SJCRH30 (cell line): ENCODE measurements around the gene FGR. TPM values are rescaled to one million over a fixed set of nuclear protein-coding genes. Genes with fewer than 3 reads are reported as not detected.
"Not testable (repeated sequence)": the region's sequence is repeated elsewhere in the genome, so short reads cannot be mapped to it uniquely, and the experiment has no call there.

ENCODE experiments used
- DNase-seq, 2 experiments: peaks; one replicate each; pipeline ENCODE4 v3.0.0-alpha.2; 2015 to 2020
- H3K27ac ChIP-seq: fragments of 250-450 bp; sonication (Bioruptor Pico); 2 replicates; pipeline ENCODE4 v1.5.1; 2020; ENCODE audit warnings: mild to moderate bottlenecking, moderate library complexity
- H3K27me3 ChIP-seq: fragments of 250-450 bp; sonication (Bioruptor Pico); 2 replicates; pipeline ENCODE4 v1.5.1; 2020; ENCODE audit warnings: mild to moderate bottlenecking, moderate library complexity
- H3K36me3 ChIP-seq: fragments of 250-450 bp; sonication (Bioruptor Pico); 2 replicates; pipeline ENCODE4 v1.5.1; 2020; ENCODE audit warnings: mild to moderate bottlenecking, moderate library complexity
- H3K4me1 ChIP-seq: fragments of 250-450 bp; sonication (Bioruptor Pico); 2 replicates; pipeline ENCODE4 v1.5.1; 2020; ENCODE audit warnings: mild to moderate bottlenecking, moderate library complexity
- H3K4me3 ChIP-seq: fragments of 250-450 bp; sonication (Bioruptor Pico); 2 replicates; pipeline ENCODE4 v1.5.1; 2020; ENCODE audit warnings: mild to moderate bottlenecking, moderate library complexity
- H3K9me3 ChIP-seq: fragments of 250-450 bp; sonication (Bioruptor Pico); replicated peaks from 2 replicates; pipeline ENCODE4 v1.5.1; 2020; ENCODE audit warnings: mild to moderate bottlenecking, moderate library complexity
- total RNA-seq: library from RNA; depleted of rRNA; stranded (reverse); fragments of >200 nt; shearing (Covaris generic); gene quantifications from 2 replicates; pipeline ENCODE4 v1.2.3, GENCODE V29; 2014

FGR gene
- total RNA-seq, 1 experiment from 2014 or later: not detected

DNA sequence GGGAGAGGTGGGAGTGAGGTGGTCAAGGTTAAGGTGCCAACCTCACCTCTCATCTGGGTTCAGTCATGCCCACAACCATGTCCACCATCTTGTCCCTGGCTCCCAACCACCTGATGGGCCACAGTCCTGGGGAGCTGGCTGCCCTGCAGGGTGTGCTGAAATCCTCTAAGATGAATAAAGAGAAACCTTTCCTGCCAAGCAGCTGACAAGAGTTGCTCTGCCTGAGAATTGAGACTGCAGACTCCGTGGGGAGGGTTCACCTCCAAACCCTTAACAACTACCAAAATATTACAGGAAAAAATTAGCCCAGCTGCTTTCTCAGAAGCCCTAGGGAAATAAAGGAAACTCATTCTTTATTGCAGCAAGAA lies 15.2 kb upstream of the FGR start:
- Histone ChIP-seq H3K4me1 (no peaks in the 10 kb centered on the region; the same call in none of the 2 replicates), H3K27ac (no peak overlapping the region), H3K27me3 (no peaks in the 10 kb centered on the region), H3K9me3 (no peaks in the 10 kb centered on the region), H3K36me3 (no peaks in the 10 kb centered on the region), H3K4me3 (no peak overlapping the region)
- DNase-seq: no peak

DNA sequence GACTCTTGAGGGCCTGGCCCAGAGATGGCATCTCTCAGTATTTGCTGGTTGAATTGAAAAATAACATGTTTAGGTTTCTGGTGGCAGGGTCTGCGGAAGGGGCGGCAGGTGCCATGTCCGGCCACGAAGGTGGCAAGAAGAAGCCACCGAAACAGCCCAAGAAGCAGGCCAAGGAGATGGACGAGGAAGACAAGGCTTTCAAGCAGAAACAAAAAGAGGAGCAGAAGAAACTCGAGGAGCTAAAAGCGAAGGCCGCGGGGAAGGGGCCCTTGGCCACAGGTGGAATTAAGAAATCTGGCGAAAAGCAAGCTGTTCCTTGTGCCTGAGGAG lies 14.3 kb upstream of the FGR start:
- DNase-seq: no peak
- Histone ChIP-seq H3K4me1 (no peaks in the 10 kb centered on the region; the same call in none of the 2 replicates), H3K4me3 (no peak overlapping the region), H3K9me3 (no peaks in the 10 kb centered on the region), H3K27ac (no peak overlapping the region), H3K36me3 (no peaks in the 10 kb centered on the region), H3K27me3 (no peaks in the 10 kb centered on the region)

DNA sequence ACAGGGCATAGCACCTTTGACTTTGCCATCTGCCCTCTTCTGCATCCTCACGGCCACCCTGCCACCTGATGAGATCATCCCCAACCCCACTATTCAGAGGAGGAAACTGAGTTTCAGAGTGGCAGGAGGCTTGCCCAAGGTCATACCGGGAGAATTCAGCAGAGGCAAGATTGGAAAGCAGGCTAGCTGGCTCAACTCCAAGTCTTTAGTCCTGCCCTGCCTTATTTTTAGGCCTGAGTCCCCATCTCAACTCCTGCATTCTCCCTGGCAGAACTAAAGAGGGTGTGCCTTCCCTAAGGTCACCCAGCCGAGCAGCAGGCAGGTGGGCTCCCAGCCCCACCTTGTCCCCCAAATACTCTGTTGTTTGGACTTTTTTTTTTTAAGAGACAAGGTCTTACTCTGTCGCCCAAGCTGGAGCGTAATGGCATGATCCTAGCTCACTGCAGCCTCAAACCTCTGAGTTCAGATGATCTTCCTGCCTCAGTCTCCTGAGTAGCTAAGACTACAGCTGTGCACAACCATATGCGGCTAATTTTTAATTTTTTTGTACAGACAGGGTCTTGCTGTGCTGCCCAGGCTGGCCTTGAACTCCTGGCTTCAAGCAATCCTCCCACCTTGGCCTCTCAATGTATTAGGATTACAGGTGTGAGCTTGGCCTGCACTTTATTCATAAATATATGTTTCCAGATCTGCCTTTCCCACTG lies 13.8 kb upstream of the FGR start:
- no peak for DNase-seq
- no peaks in the 10 kb centered on the region; the same call in none of the 2 replicates for H3K4me1 ChIP-seq
- no peaks in the 10 kb centered on the region for H3K27me3 ChIP-seq
- no peaks in the 10 kb centered on the region for H3K9me3 ChIP-seq
- no peaks in the 10 kb centered on the region for H3K36me3 ChIP-seq
- no peak overlapping the region for H3K27ac ChIP-seq
- no peak overlapping the region for H3K4me3 ChIP-seq

DNA sequence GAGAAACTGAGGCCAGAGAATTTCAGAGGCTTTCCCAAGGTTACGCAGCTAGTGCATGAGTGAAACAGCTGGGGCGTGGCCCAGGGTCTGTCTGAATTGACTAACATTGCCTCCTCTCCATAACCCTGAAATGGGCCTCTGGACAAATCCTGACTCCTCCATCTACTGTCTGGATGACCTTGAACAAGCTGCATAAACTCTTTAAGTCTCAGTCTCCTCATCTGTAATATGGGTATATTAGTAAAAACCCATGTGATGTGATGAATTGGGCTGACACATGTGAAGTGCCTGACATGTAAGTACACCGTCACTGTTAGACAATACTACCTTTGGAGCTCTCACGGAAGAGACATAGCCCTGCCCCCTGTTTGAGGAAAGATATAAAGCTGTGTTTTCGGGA lies 12.3 kb upstream of the FGR start:
- Histone ChIP-seq H3K4me1 (no peaks in the 10 kb centered on the region; the same call in none of the 2 replicates), H3K36me3 (no peaks in the 10 kb centered on the region), H3K4me3 (no peak overlapping the region)

DNA sequence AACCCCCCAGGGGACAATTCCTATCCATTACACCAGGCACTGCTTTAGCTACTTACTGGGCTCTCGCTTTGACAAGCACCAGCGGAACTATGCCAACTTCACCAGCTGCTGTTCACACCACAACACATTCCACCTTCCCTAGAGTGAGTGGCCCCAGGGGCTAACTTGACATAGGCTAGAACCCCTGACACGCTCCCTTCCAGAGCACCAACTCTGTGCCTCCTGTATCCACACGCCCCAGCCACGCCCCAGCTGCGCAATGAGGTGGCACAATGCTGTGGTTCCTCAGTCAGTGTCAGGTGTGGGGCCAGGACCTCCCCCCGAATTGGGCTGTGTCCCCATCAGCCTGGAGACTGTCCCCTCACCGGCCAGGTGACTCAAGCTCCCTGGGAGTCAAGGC lies 11.7 kb upstream of the FGR start:
- Histone ChIP-seq H3K9me3 (no peaks in the 10 kb centered on the region), H3K4me1 (no peaks in the 10 kb centered on the region; the same call in none of the 2 replicates), H3K36me3 (no peaks in the 10 kb centered on the region), H3K27ac (no peak overlapping the region), H3K27me3 (no peaks in the 10 kb centered on the region), H3K4me3 (no peak overlapping the region)
- no peak for DNase-seq

More for the DNA sequence above, 12.3 kb upstream of the FGR start:
- H3K9me3 ChIP-seq: no peaks in the 10 kb centered on the region
- H3K27me3 ChIP-seq: no peaks in the 10 kb centered on the region
- DNase-seq: no peak
- no peak overlapping the region for H3K27ac ChIP-seq

DNA sequence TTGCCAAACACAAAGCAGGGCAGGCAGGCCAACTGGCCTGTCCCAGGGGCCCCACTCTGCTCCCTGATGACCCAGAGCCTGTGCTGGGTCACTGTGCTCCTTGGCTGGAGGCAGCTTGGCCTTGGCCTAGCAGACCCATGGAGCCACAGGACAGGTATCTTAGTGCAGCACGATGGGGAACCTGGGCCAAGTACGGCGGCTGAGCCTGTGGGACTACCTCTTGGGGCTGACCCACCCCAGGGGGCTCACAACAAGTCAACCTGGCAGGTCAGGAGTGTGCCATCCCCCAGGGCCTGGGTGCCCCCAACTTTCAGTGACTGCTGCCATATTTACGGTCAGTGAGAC lies 10.1 kb upstream of the FGR start:
- Histone ChIP-seq H3K4me3 (no peak overlapping the region), H3K9me3 (no peaks in the 10 kb centered on the region)
- DNase-seq: no peak

DNA sequence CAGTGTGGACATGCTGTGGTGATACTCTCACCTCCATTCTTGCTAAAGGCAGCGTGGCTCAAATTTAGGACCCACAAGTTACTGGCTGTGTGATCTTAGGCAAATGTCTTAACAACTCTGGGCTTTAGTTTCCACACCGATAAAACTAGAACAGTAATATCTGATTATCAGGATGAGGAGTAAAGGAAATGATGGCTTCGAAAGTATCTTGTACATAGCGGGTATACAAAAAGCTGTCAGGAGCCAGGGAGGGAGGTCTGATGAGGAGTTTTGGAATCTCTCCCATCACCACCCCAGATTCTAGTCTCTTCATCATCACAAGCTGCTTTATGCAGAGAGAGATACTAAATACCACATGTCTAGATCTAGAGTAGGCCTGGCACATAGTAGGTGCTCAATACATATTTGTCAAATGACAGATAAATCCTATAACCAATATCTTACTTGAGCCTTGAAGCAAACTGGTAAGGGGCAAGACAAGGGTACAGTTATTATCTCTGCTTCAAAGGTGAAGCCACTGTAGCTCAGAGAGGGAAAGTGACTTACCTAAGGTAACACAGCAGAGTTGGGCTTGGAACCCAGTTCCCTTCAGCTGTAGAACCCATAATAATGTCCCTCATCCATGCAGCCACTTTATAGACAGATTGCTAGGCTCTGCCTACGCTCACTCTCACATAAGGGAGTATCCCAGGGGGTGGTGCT lies 9.5 kb upstream of the FGR start:
- Histone ChIP-seq H3K36me3 (no peaks in the 10 kb centered on the region), H3K9me3 (no peaks in the 10 kb centered on the region), H3K27me3 (no peaks in the 10 kb centered on the region), H3K4me3 (no peak overlapping the region), H3K4me1 (no peaks in the 10 kb centered on the region), H3K27ac (no peak overlapping the region)
- DNase-seq: no peak

More for the DNA sequence above, 10.1 kb upstream of the FGR start:
- no peaks in the 10 kb centered on the region for H3K36me3 ChIP-seq
- no peaks in the 10 kb centered on the region for H3K4me1 ChIP-seq
- no peak overlapping the region for H3K27ac ChIP-seq
- H3K27me3 ChIP-seq: no peaks in the 10 kb centered on the region

DNA sequence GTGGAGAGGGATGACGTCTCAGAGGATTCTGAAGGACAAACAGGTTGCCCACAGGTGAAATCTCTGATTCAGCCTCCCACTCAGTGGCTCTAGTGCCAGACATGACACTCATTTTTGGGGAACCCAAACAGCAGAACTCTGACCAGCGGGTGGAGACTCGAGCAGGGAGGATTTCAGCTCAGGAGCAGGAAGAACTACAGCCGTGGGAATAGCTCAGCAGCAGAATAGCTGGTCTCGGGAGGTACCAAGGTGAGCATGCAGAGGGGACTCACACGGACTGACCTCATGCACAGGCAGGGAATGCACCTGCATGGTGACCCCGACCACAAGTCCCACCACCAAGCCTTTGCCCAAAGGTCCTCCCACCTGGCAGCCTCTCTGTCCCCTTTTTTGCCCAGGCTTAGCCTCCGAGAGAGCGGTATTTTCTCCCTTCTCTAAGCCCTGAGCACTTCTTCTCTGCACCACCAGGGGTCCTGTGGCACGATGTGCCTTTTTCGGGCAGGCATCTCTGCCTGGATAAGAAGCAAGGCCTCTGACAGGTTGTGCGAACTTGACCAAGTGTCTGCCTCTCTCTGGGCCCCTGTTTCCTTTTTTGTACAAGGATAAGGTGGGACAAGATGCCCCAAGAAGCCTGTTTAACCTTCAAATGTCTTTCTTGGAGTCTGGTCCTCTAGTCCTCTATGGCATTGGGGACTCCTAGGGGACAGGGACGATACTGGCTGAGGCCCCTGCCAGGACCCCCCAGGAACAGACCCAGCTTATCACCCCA lies 8.8 kb upstream of the FGR start:
- no peaks in the 10 kb centered on the region for H3K27me3 ChIP-seq
- DNase-seq: peak; percentile 45 to 66
- no peaks in the 10 kb centered on the region for H3K36me3 ChIP-seq
- H3K4me1 ChIP-seq: no peaks in the 10 kb centered on the region
- no peak overlapping the region for H3K27ac ChIP-seq
- no peak overlapping the region for H3K4me3 ChIP-seq
- no peaks in the 10 kb centered on the region for H3K9me3 ChIP-seq

DNA sequence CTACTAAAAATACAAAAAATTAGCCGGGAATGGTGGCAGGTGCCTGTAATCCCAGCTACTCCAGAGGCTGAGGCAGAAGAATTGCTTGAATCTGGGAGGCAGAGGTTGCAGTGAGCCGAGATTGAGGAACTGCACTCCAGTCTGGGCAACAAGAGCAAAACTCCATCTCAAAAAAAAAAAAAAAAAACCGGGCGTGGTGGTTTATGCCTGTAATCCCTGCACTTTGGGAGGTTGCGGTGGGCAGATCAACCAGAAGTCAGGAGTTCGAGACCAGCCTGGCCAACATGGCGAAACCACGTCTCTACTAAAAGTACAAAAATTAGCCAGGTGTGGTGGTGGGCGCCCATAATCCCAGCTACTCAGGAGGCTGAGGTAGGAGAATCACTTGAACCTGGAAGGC lies 5.5 kb upstream of the FGR start:
- H3K36me3 ChIP-seq, H3K27ac ChIP-seq, H3K4me1 ChIP-seq, H3K27me3 ChIP-seq, H3K9me3 ChIP-seq, DNase-seq, H3K4me3 ChIP-seq: not testable (repeated sequence)

DNA sequence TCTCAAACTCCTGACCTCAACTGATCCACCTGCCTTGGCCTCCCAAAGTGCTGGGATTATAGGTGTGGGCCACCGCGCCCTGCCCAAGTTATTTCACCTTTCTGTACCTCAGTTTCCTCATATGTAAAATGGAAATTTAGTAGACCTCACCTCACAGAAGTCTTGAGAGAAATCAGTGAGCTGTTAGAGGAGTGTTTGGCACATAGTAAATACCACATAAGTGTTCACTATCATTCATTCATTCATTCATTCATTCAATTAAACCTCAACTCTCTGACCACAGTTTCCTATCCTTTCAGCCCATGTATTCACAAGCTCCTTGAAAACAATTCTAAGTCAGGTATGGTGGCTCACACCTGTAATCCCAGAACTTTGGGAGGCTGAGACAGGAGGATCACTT lies 3.8 kb upstream of the FGR start:
- no peak for DNase-seq
- Histone ChIP-seq H3K4me1 (no peaks in the 10 kb centered on the region), H3K36me3 (no peaks in the 10 kb centered on the region), H3K4me3 (no peak overlapping the region), H3K9me3 (no peaks in the 10 kb centered on the region), H3K27me3 (peaks cover 5% of the 10 kb centered on the region), H3K27ac (no peak overlapping the region)

DNA sequence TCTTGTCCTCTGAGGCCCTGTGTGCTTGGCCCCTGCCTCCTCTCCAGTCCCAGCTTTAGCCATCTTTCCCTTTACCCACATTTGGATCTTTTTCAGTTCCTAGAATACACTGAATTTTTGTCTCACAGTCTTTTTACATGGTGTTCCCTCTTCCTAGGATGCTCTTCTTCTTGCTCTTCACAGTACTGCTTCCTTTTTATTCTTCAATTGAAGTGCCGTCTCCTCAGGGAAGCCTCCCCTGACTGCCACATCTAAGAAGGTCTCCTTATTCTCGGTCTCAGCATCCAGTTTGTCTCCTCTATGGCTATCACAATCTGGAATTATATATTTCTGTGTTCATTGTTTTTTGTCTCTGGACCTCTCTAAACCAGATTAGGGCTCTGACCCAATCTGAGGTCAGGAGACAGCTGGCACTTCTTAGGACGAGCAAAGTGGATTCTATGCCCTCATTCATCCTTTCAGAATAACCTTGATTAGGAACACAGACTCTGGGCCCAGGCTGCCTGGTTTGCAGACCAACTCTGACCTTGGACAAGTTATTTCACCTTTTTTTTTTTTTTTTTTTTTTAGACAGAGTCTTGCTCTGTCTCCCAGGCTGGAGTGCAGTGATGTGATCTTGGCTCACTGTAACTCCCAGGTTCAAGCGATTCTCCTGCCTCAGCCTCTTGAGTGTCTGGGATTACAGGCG lies 3.2 kb upstream of the FGR start:
- Histone ChIP-seq H3K27ac (no peak overlapping the region), H3K4me1 (no peaks in the 10 kb centered on the region), H3K27me3 (peaks cover 8% of the 10 kb centered on the region), H3K36me3 (no peaks in the 10 kb centered on the region), H3K4me3 (no peak overlapping the region), H3K9me3 (no peaks in the 10 kb centered on the region)
- no peak for DNase-seq

DNA sequence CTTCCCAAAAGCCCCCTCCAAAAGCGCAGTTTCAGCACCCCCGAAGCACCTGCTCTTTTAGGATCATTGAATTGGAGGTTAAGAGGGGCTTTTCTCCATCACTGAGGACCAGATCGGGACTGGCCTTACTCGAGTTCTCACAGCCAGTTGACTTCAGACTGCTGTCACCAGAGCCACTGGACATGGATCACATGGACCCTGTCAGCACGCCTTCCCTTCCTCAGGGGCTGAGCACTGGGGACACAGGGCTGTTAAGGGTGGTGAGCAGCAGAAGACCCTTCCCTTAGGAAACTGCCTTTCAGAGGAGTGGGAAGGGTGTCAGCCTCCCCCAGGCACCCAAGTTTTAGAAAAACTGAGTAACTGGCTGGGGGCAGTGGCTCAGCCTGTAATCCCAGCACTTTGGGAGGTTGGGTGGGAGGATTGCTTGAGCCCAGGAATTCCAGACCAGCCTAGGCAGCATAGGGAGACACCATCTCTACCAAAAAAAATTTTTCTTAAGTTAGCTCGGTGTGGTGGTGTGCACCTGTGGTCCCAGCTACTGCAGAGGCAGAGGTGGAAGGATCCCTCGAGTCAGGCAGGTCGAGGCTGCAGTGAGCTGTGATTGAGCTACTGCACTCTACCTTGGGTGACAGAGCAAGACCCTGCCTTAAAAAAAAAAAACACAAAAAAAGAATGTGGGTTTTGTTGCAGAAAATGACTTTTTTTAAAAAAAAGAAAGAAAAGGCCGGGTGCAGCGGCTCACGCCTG lies 584 bp upstream of the FGR start:
- Histone ChIP-seq H3K36me3 (no peaks in the 10 kb centered on the region), H3K4me3 (no peak overlapping the region), H3K27ac (no peak overlapping the region), H3K4me1 (peaks cover 5% of the 10 kb centered on the region), H3K27me3 (peaks cover 8% of the 10 kb centered on the region), H3K9me3 (no peaks in the 10 kb centered on the region)
- no peak for DNase-seq

DNA sequence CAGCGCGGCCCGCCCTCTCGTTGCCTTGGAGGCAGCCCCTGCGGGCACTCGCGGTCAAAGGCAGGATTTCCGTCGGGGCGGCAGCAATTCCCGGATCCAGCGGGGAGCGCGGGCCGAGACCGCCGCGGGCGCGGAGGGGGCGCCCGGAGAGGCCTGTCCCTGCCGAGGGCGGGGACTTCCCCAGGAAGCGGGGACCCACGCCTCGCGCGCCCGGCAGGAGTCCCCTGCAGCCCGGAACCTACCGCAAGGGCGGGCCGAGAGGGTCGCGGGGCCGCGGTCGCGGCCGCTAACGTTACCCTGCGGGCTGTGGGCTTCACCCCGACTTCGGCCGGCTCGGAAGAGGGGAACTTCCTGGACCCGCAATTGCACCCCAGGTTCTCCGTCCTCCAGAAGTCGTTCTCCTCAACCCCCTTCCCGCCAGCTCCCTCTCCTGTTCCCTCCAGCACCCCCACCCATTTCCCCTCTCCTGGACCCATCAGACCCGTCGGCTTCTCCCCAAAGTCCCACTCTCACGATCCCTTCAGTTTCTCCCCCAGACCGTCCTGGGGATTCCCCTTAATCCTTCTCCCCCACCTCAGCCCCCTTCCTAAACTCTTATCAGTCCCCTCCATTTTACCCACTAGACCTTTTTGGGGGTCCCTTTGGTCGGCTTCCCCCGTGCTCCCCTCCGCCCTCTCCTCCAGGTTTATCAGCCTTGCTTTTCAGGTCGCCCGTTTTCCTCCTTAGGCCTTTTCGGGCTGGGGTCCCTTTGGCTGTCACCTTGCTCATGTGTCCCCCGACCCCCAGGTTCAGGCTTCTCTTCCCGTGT lies 604 bp downstream of the FGR start:
- Histone ChIP-seq H3K4me3 (peak overlapping the region; percentile 48), H3K27ac (no peak overlapping the region), H3K9me3 (no peaks in the 10 kb centered on the region), H3K36me3 (no peaks in the 10 kb centered on the region), H3K27me3 (peaks cover 8% of the 10 kb centered on the region), H3K4me1 (peaks cover 5% of the 10 kb centered on the region)
- DNase-seq: no peak
